SK-N-SH (cell line): Measurements from ENCODE around the gene STIM1. TPM values are rescaled to one million over a fixed set of nuclear protein-coding genes. Genes with fewer than 3 reads are reported as not detected.

Source experiments
- CTCF ChIA-PET: fragments of 300-600, 350-600 bp; formaldehyde crosslinking; extraction: SDS; loops from one replicate; lab custom pipeline; 2021; lab: Yijun Ruan, JAX
- POLR2A ChIA-PET: fragments of 350-600 bp; sonication (Branson Sonifier 250); formaldehyde crosslinking; extraction: SDS; loops from one replicate; lab custom pipeline; 2020; ENCODE audit warnings: antibody characterized with exemption, inconsistent platforms; lab: Yijun Ruan, JAX
- DNase-seq: peaks from one replicate; pipeline ENCODE4 v3.0.0; 2012
- H2AFZ ChIP-seq: fragments of 200-600 bp; sonication (generic); 2 replicates; pipeline ENCODE4 v1.8.1; 2016; ENCODE audit warnings: antibody characterized with exemption, mild to moderate bottlenecking, low read depth
- H3F3A ChIP-seq: fragments of 200-600 bp; sonication (generic); replicated peaks from 2 replicates; pipeline ENCODE3; 2016; ENCODE audit warnings: antibody characterized with exemption, mild to moderate bottlenecking; ENCODE audit not compliant: insufficient read depth
- H3K27ac ChIP-seq, 2 experiments: fragments of 200-500 bp in 1 of 2; fragments of 200-600 bp in 1 of 2; sonication (Bioruptor generic) in 1 of 2; sonication (generic), shearing (Covaris generic) in 1 of 2; 2 replicates each; pipeline versions ENCODE4 v1.5.1 to v1.6.1; 2014 to 2016; ENCODE audit warnings: low read depth in 2 of 2, inconsistent platforms in 1 of 2, low read length in 1 of 2, mild to moderate bottlenecking in 1 of 2, mixed read lengths in 1 of 2
- H3K27me3 ChIP-seq: fragments of 200-600 bp; sonication (generic), shearing (Covaris generic); 2 replicates; pipeline ENCODE4 v1.6.1; 2016; ENCODE audit warnings: mixed run types; ENCODE audit not compliant: insufficient read depth
- H3K36me3 ChIP-seq, 2 experiments: fragments of 200-500 bp in 1 of 2; fragments of 200-600 bp in 1 of 2; sonication (Bioruptor generic) in 1 of 2; sonication (generic) in 1 of 2; replicated peaks in 1 of 2; 2 replicates each; pipeline versions ENCODE3 to v1.5.1; 2014 to 2016; ENCODE audit warnings: low read length in 1 of 2, mild to moderate bottlenecking in 1 of 2; ENCODE audit not compliant: insufficient read depth in 2 of 2, control insufficient read depth in 1 of 2
- H3K4me1 ChIP-seq, 2 experiments: fragments of 200-500 bp in 1 of 2; fragments of 200-600 bp in 1 of 2; sonication (Bioruptor generic) in 1 of 2; sonication (generic), shearing (Covaris generic) in 1 of 2; 2 replicates each; pipeline versions ENCODE4 v1.5.1 to v1.6.1; 2014 to 2016; ENCODE audit warnings: low read depth in 1 of 2, low read length in 1 of 2, mixed run types in 1 of 2; ENCODE audit not compliant: insufficient read depth in 2 of 2, control insufficient read depth in 1 of 2
- H3K4me2 ChIP-seq: fragments of 200-600 bp; sonication (generic), shearing (Covaris generic); 2 replicates; pipeline ENCODE4 v1.6.1; 2017; ENCODE audit warnings: mixed run types
- H3K4me3 ChIP-seq, 2 experiments: fragments of 200-500 bp in 1 of 2; fragments of 200-600 bp in 1 of 2; sonication (Bioruptor generic) in 1 of 2; sonication (generic), shearing (Covaris generic) in 1 of 2; 2 replicates each; pipeline versions ENCODE4 v1.5.1 to v1.8.1; 2014 to 2016; ENCODE audit warnings: low read depth in 2 of 2, inconsistent platforms in 1 of 2, low read length in 1 of 2, mild to moderate bottlenecking in 1 of 2, mixed read lengths in 1 of 2, moderate library complexity in 1 of 2
- H3K79me2 ChIP-seq: fragments of 200-600 bp; sonication (generic); 2 replicates; pipeline ENCODE4 v1.8.1; 2017; ENCODE audit warnings: mild to moderate bottlenecking; ENCODE audit not compliant: insufficient read depth
- H3K9ac ChIP-seq: fragments of 200-600 bp; sonication (generic); 2 replicates; pipeline ENCODE4 v1.6.1; 2017; ENCODE audit warnings: mixed run types
- H3K9me2 ChIP-seq: fragments of 200-600 bp; sonication (generic); 2 replicates; pipeline ENCODE4 v1.6.1; 2017; ENCODE audit warnings: mixed run types
- H3K9me3 ChIP-seq: fragments of 200-600 bp; sonication (generic); 2 replicates; pipeline ENCODE4 v1.6.1; 2017; ENCODE audit warnings: mixed run types, mild to moderate bottlenecking, moderate library complexity
- H4K20me1 ChIP-seq: fragments of 200-600 bp; sonication (generic); 2 replicates; pipeline ENCODE4 v1.6.1; 2017; ENCODE audit warnings: mild to moderate bottlenecking, mixed run types; ENCODE audit not compliant: insufficient read depth
- CHD2 ChIP-seq: fragments of 150-350 bp; IDR thresholded peaks from 2 replicates; pipeline ENCODE4 v1.6.1; 2018; ENCODE audit warnings: low read length; ENCODE audit not compliant: partially characterized antibody
- EZH2phosphoT487 ChIP-seq: fragments of 200-600 bp; sonication (generic); IDR thresholded peaks from 2 replicates; pipeline ENCODE4 v1.6.1; 2017; ENCODE audit warnings: low read depth, mixed run types, mild to moderate bottlenecking, antibody characterized with exemption, moderate library complexity, borderline replicate concordance
- FOXJ3 ChIP-seq: sonication (generic); formaldehyde crosslinking; IDR thresholded peaks from 2 replicates; pipeline ENCODE4 v1.5.1; 2020; ENCODE audit warnings: mild to moderate bottlenecking, missing genetic modification reagents
- GABPA ChIP-seq: IDR thresholded peaks from 2 replicates; pipeline ENCODE4 v1.4.0; 2012; ENCODE audit warnings: low read depth, mild to moderate bottlenecking
- GATA2 ChIP-seq: sonication (generic); formaldehyde crosslinking; IDR thresholded peaks from 2 replicates; pipeline ENCODE4 v1.5.0; 2020; ENCODE audit warnings: mild to moderate bottlenecking, missing genetic modification reagents
- MXI1 ChIP-seq: IDR thresholded peaks from 2 replicates; pipeline ENCODE4 v1.6.1; 2012; ENCODE audit warnings: mild to moderate bottlenecking, low read depth, low read length, improper control_type of control experiment
- NRF1 ChIP-seq: IDR thresholded peaks from 2 replicates; pipeline ENCODE4 v1.6.1; 2012; ENCODE audit warnings: low read depth, mild to moderate bottlenecking, low read length
- POLR2AphosphoS5 ChIP-seq: IDR thresholded peaks from 2 replicates; pipeline ENCODE4 v1.6.1; 2012; ENCODE audit warnings: low read depth, low read length
- RAD21 ChIP-seq: IDR thresholded peaks from 2 replicates; pipeline ENCODE4 v1.6.1; 2012; ENCODE audit warnings: mild to moderate bottlenecking, low read length
- RFX5 ChIP-seq: IDR thresholded peaks from 2 replicates; pipeline ENCODE4 v1.6.1; 2012; ENCODE audit warnings: mild to moderate bottlenecking, improper control_type of control experiment, low read length
- SMC3 ChIP-seq: IDR thresholded peaks from 2 replicates; pipeline ENCODE4 v1.6.1; 2012; ENCODE audit warnings: low read depth, low read length, improper control_type of control experiment
- TAF1 ChIP-seq: IDR thresholded peaks from 2 replicates; pipeline ENCODE4 v1.6.1; 2012; ENCODE audit warnings: low read depth, mild to moderate bottlenecking, low read length, moderate library complexity, borderline replicate concordance
- TCF12 ChIP-seq: IDR thresholded peaks from 2 replicates; pipeline ENCODE4 v1.4.0; 2012
- TEAD4 ChIP-seq: IDR thresholded peaks from 2 replicates; pipeline ENCODE4 v1.4.0; 2012; ENCODE audit warnings: mild to moderate bottlenecking, borderline replicate concordance; ENCODE audit not compliant: insufficient read depth
- polyA plus RNA-seq, 3 experiments: library from polyadenylated mRNA; depleted of rRNA; stranded (reverse); fragments of >200 nt; gene quantifications; 2 replicates each; pipeline ENCODE4 v1.2.3, GENCODE V29; 2012
- TF ChIP-seq, protein P1 (sequence below): IDR thresholded peaks from 2 replicates; pipeline ENCODE4 v1.4.0; 2012; ENCODE audit warnings: low read depth, borderline replicate concordance
- TF ChIP-seq, protein P2 (sequence below): IDR thresholded peaks from 2 replicates; pipeline ENCODE4; 2012
- TF ChIP-seq, protein P3 (sequence below): IDR thresholded peaks from 2 replicates; pipeline ENCODE4 v1.4.0; 2012; ENCODE audit warnings: low read depth
- TF ChIP-seq, protein P4 (sequence below): fragments of 150-350 bp; IDR thresholded peaks from 2 replicates; pipeline ENCODE4 v1.6.1; 2017; ENCODE audit warnings: antibody characterized with exemption, low read length, low read depth, borderline replicate concordance

The STIM1 gene
- polyA plus RNA-seq, 1 of the 3 experiments (the other 2 are of a cell fraction) = 29.5 TPM

DNA sequence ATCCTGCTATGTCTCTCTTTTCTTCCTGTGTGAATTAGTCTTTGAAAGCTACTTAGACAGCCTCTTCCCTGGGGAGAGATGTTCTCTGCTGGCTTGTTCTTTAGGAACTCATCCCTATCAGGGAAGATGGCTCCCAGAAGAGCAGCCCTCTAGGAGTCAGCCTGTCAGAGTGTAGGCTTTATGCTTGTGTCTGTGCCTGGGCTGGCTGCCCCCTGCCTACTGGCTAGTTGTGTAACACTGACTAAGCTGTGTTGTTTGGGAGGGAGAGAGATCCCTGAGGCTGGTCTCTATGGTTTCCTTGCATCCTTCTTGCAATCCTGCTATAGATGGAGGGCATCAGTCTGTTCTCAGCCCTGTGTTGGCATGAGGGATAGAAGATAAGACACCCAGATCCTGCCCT is 112.2 kb downstream of the STIM1 start:
- Histone ChIP-seq H3K9me3 (no peaks in the 10 kb centered on the region), H3K4me1 (no peaks in the 10 kb centered on the region), H3F3A (no peaks in the 10 kb centered on the region), H3K4me3 (no peak overlapping the region), H4K20me1 (no peaks in the 10 kb centered on the region), H3K4me2 (no peak overlapping the region), H3K27ac (no peak overlapping the region), H3K9ac (no peak overlapping the region), H3K36me3 (no peaks in the 10 kb centered on the region), H3K9me2 (no peaks in the 10 kb centered on the region), H3K79me2 (peaks cover 3% of the 10 kb centered on the region; the same call in 1 of the 2 replicates), H3K27me3 (no peaks in the 10 kb centered on the region), H2AFZ (no peak overlapping the region)
- POLR2A ChIA-PET = no interaction called here
- CTCF ChIA-PET = interaction anchor here (0.6 to 1.6 kb wide), 3 partner anchors 113 to 309 kb away, joined by 3 to 5 read pairs (median 4); partner anchors contain the start of gene STIM1
- no peak for DNase-seq
- TF ChIP-seq SMC3 (no peak), TAF1 (no peak), GABPA (no peak), NRF1 (no peak), RAD21 (no peak), GATA2 (no peak), TEAD4 (no peak), CHD2 (no peak), MXI1 (no peak), FOXJ3 (no peak), TCF12 (no peak), EZH2phosphoT487 (no peak), POLR2AphosphoS5 (no peak), RFX5 (no peak)
- TF ChIP-seq, protein P1, sequence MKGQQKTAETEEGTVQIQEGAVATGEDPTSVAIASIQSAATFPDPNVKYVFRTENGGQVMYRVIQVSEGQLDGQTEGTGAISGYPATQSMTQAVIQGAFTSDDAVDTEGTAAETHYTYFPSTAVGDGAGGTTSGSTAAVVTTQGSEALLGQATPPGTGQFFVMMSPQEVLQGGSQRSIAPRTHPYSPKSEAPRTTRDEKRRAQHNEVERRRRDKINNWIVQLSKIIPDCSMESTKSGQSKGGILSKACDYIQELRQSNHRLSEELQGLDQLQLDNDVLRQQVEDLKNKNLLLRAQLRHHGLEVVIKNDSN = no peak
- TF ChIP-seq, protein P2, sequence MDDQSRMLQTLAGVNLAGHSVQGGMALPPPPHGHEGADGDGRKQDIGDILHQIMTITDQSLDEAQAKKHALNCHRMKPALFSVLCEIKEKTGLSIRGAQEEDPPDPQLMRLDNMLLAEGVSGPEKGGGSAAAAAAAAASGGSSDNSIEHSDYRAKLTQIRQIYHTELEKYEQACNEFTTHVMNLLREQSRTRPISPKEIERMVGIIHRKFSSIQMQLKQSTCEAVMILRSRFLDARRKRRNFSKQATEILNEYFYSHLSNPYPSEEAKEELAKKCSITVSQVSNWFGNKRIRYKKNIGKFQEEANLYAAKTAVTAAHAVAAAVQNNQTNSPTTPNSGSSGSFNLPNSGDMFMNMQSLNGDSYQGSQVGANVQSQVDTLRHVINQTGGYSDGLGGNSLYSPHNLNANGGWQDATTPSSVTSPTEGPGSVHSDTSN = no peak
- TF ChIP-seq, protein P3, sequence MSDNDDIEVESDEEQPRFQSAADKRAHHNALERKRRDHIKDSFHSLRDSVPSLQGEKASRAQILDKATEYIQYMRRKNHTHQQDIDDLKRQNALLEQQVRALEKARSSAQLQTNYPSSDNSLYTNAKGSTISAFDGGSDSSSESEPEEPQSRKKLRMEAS = no peak
- TF ChIP-seq, protein P4, sequence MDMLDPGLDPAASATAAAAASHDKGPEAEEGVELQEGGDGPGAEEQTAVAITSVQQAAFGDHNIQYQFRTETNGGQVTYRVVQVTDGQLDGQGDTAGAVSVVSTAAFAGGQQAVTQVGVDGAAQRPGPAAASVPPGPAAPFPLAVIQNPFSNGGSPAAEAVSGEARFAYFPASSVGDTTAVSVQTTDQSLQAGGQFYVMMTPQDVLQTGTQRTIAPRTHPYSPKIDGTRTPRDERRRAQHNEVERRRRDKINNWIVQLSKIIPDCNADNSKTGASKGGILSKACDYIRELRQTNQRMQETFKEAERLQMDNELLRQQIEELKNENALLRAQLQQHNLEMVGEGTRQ = no peak
